ENCODE data around the gene DGKZ.

The DGKZ gene

GRCh38 chr11:46393759-46394158, 46.5 kb downstream of the DGKZ start:
- DNase-seq (ENCODE audit: low spot score) = no peak

GRCh38 chr11:46397526-46397925, 50.3 kb downstream of the DGKZ start:
- no peak for DNase-seq (ENCODE audit: low spot score)

- no peak for DNase-seq (ENCODE audit: low spot score)
Measured at GRCh38 chr11:46402957-46403902, 56.0 kb downstream of the DGKZ start.

- DNase-seq (ENCODE audit: low spot score) = no peak
Measured at GRCh38 chr11:46404476-46405017, 57.3 kb downstream of the DGKZ start.

- DNase-seq (ENCODE audit: low spot score) = no peak
Measured at GRCh38 chr11:46407635-46408034, 60.4 kb downstream of the DGKZ start.

- no peak for DNase-seq (ENCODE audit: low spot score)
Measured at GRCh38 chr11:46408407-46408986, 61.2 kb downstream of the DGKZ start.

GRCh38 chr11:46410021-46410420, 62.8 kb downstream of the DGKZ start:
- no peak for DNase-seq (ENCODE audit: low spot score)

GRCh38 chr11:46413760-46414465, 66.7 kb downstream of the DGKZ start:
- DNase-seq (ENCODE audit: low spot score) = no peak

- no peak for DNase-seq (ENCODE audit: low spot score)
Measured at GRCh38 chr11:46414466-46414796, 67.2 kb downstream of the DGKZ start.

- DNase-seq (ENCODE audit: low spot score) = no peak
Measured at GRCh38 chr11:46414879-46415278, 67.6 kb downstream of the DGKZ start.

GRCh38 chr11:46417711-46418110, 70.4 kb downstream of the DGKZ start:
- DNase-seq (ENCODE audit: low spot score) = no peak

GRCh38 chr11:46418751-46419150, 71.5 kb downstream of the DGKZ start:
- no peak for DNase-seq (ENCODE audit: low spot score)

GRCh38 chr11:46420513-46420912, 73.2 kb downstream of the DGKZ start:
- no peak for DNase-seq (ENCODE audit: low spot score)

GRCh38 chr11:46421257-46421880, 74.1 kb downstream of the DGKZ start:
- DNase-seq (ENCODE audit: low spot score) = no peak

GRCh38 chr11:46422588-46422987, 75.3 kb downstream of the DGKZ start:
- no peak for DNase-seq (ENCODE audit: low spot score)

- no peak for DNase-seq (ENCODE audit: low spot score)
Measured at GRCh38 chr11:46426233-46426991, 79.1 kb downstream of the DGKZ start.

GRCh38 chr11:46427364-46427763, 80.1 kb downstream of the DGKZ start:
- no peak for DNase-seq (ENCODE audit: low spot score)

- no peak for DNase-seq (ENCODE audit: low spot score)
Measured at GRCh38 chr11:46429717-46430116, 82.5 kb downstream of the DGKZ start.

Measured in globus pallidus (tissue), 1 donor.